Measurements from ENCODE around the gene BTBD10.

- no peak for TF ChIP-seq CTCF (IDR thresholded peaks at IDR 0.05)
- no peak for TF ChIP-seq POLR2A (IDR thresholded peaks at IDR 0.05)
- TF ChIP-seq POLR2AphosphoS5 (IDR thresholded peaks at IDR 0.05) = no peak
Measured at GRCh38 chr11:13352711-13353110, 110.3 kb downstream of the BTBD10 start.

Data from suprapubic skin (tissue), 4 donors.